Astrocyte of the cerebellum (primary cell): ENCODE measurements around the gene CDK5.

ENCODE experiments used
- DNase-seq: peaks from one replicate; pipeline ENCODE4 v3.0.0-alpha.2; 2011; ENCODE audit warnings: low read depth
- H3K4me3 ChIP-seq: 2 replicates; pipeline ENCODE4 v1.5.1; 2011; ENCODE audit warnings: mild to moderate bottlenecking, low read depth, low read length, moderate library complexity
- CTCF ChIP-seq: IDR thresholded peaks from 2 replicates; pipeline ENCODE4 v1.5.1; 2012; ENCODE audit warnings: low read length, low read depth, moderate library complexity, mild to moderate bottlenecking; ENCODE audit errors: missing control alignments
- in situ Hi-C: cut with HindIII; loops from 2 replicates; pipeline ENCODE4 v1.10.0; 2017; ENCODE audit warnings: low sequenced_read_pairs

Gene CDK5

DNA sequence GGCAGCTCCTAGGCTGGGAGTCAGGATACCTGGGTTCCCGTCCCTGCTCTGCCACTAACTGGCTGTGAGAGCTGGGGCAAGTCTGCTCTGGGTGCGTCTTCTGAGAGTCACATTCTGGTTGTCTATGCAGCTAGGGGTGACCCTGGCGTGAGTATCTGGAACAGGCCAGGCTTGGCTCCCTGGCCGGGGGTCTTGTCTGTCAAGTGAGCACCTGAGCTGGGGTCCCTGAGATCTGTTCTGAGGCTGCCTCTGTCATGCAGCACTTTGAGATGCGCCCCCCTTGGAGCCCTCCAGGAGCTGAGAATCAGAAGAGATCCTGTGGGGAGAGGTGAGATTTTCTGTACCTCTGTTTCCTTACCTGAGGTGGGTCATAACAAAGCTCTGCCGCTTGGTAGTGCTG, 36.1 kb upstream of the CDK5 start:
- no peak for DNase-seq
- in situ Hi-C loops: no loop called here

DNA sequence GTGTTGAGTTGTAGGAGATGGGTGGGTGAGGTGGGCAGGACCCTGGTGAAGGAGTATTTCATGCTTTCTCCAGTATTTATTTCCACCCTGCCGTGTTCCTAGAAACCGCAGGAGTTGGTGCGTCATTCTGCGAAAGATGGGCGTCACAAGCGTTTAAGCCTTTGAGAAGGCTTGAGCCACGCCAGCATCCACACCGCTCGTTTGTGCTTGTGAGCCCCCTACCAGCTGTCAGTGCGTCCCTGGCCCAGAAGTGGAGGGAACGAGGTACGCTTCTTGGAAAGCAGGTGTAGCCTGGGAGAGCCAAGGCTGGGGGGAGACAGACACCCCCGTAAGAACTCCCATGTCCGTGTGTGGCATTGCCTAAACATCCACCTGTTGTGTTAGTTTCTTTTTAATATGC, 34.3 kb upstream of the CDK5 start:
- TF ChIP-seq CTCF: no peak
- H3K4me3 ChIP-seq: no peak overlapping the region
- no peak for DNase-seq
- in situ Hi-C loops: no loop called here

More for the DNA sequence above, 36.1 kb upstream of the CDK5 start:
- H3K4me3 ChIP-seq: no peak overlapping the region
- TF ChIP-seq CTCF: no peak

GRCh38 chr7:151091431-151091830, 33.7 kb upstream of the CDK5 start:
- in situ Hi-C loops: no loop called here
- no peak overlapping the region for H3K4me3 ChIP-seq
- TF ChIP-seq CTCF: peak; percentile 68
- no peak for DNase-seq

- H3K4me3 ChIP-seq: no peak overlapping the region
- TF ChIP-seq CTCF: no peak
- no peak for DNase-seq
- in situ Hi-C loops: no loop called here
Observed at GRCh38 chr7:151091003-151091402, 33.3 kb upstream of the CDK5 start.

GRCh38 chr7:151089893-151090730, 32.4 kb upstream of the CDK5 start:
- no peak for TF ChIP-seq CTCF
- in situ Hi-C loops: no loop called here
- DNase-seq: no peak
- H3K4me3 ChIP-seq: no peak overlapping the region

DNA sequence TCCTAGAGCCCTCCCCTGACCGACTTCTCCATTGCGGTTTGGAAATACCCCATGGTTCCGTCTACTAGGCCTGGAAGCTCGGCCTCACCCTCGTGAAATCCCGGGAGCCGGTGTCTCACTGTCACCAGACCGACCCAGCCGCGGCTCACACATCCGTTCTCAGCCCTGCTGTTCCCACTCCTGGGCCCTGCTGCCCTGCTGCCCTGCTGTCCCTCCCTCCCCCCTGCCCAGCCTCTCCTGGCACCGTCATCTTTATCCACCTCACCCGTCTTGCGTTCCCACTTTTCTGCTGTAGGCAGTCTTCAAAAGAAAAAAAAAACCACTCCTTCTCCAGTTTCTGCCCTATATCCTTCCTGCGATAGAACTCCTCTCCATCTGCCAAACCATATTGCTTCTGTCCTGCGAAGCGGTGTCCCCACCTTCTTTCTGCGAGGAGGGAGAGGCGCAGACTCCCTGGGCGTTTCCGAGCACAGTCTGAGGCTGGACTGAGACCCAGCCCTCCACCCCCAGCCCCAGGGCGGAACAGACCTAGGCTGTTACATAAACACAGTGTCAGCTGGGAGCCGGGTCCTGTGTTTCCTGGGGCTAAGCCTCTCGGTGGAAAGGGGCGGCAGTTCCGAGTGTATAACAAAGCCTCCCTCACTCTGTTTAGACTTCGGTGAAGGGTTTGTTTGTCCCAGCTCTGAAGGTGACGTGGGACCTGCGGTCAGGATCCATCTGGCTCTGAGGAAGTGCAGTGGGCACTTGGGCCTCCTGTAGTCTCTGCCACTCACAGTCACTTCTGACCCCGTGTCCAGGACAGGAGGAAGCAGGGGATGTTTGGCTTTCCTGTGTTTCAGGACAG, 31.4 kb upstream of the CDK5 start:
- no peak for TF ChIP-seq CTCF
- no peak for DNase-seq
- in situ Hi-C loops: no loop called here
- H3K4me3 ChIP-seq: peak overlapping the region; percentile 55
